K562 (cell line): Measurements from ENCODE around the gene DCAF8. TPM values are rescaled to one million over a fixed set of nuclear protein-coding genes. Genes with fewer than 3 reads are reported as not detected.

Experiments
- CUX1 ChIP-seq: fragments of 200-800 bp; sonication (Bioruptor generic); IDR thresholded peaks from 2 replicates; pipeline ENCODE4 v1.6.1; 2016; ENCODE audit warnings: missing genetic modification characterization, missing compliant biosample characterization
- CXXC5 ChIP-seq: fragments of 250-450 bp; sonication (Bioruptor Pico); IDR thresholded peaks from 2 replicates; pipeline ENCODE4 v1.8.0; 2022; ENCODE audit warnings: inconsistent platforms, mild to moderate bottlenecking, moderate library complexity
- ERF ChIP-seq: fragments of 450-650 bp; formaldehyde crosslinking; IDR thresholded peaks from 2 replicates; pipeline ENCODE4 v1.4.0; 2020; ENCODE audit warnings: mild to moderate bottlenecking, mixed read lengths
- FIP1L1 ChIP-seq: fragments of 200-400 bp; formaldehyde crosslinking; IDR thresholded peaks from 2 replicates; pipeline ENCODE4 v1.6.1; 2018; ENCODE audit warnings: mild to moderate bottlenecking, low read depth, low read length; ENCODE audit not compliant: poor library complexity, severe bottlenecking
- HDAC1 ChIP-seq, 2 experiments: fragments of 450-650 bp; IDR thresholded peaks; 2 replicates each; pipeline ENCODE4 v1.6.1; 2016 to 2017; ENCODE audit warnings: inconsistent platforms in 1 of 2, mild to moderate bottlenecking in 1 of 2, moderate library complexity in 1 of 2
- KDM5B ChIP-seq: fragments of 200-600 bp; sonication (generic); IDR thresholded peaks from 2 replicates; pipeline ENCODE4 v1.6.1; 2012; ENCODE audit warnings: low read depth, mild to moderate bottlenecking, moderate library complexity, low read length, control low read depth, inconsistent platforms; ENCODE audit not compliant: insufficient replicate concordance
- KLF10 ChIP-seq: fragments of 250-450 bp; sonication (Bioruptor Pico); IDR thresholded peaks from 2 replicates; pipeline ENCODE4 v1.6.1; 2021; ENCODE audit warnings: matching md5 sums
- MBD2 ChIP-seq: sonication (generic); IDR thresholded peaks from 2 replicates; pipeline ENCODE4 v1.6.1; 2016; ENCODE audit warnings: low read depth, borderline replicate concordance
- MTA3 ChIP-seq: fragments of 450-650 bp; formaldehyde crosslinking; IDR thresholded peaks from 2 replicates; pipeline ENCODE4 v1.6.1; 2017; ENCODE audit warnings: mild to moderate bottlenecking, borderline replicate concordance
- SMC3 ChIP-seq: conservative IDR thresholded peaks from 2 replicates; pipeline ENCODE4 v1.6.1; 2011; ENCODE audit warnings: low read depth, low read length, improper control_type of control experiment; ENCODE audit not compliant: insufficient read depth
- TAF1 ChIP-seq: IDR thresholded peaks from 2 replicates; pipeline ENCODE4 v1.6.1; 2011; ENCODE audit warnings: mild to moderate bottlenecking, low read length, moderate library complexity; ENCODE audit not compliant: insufficient read depth, control insufficient read depth, severe bottlenecking; ENCODE audit errors: extremely low read depth
- TCF7 ChIP-seq: sonication (generic); IDR thresholded peaks from 2 replicates; pipeline ENCODE4 v1.6.1; 2016; ENCODE audit warnings: antibody characterized with exemption, borderline replicate concordance
- TEAD2 ChIP-seq: fragments of 450-650 bp; IDR thresholded peaks from 2 replicates; pipeline ENCODE4 v1.6.1; 2016; ENCODE audit warnings: missing genetic modification characterization, control low read depth, missing compliant biosample characterization
- ZNF143 ChIP-seq: sonication (generic); formaldehyde crosslinking; IDR thresholded peaks from 2 replicates; pipeline ENCODE4 v1.9.0; 2022; ENCODE audit warnings: mild to moderate bottlenecking, missing genetic modification reagents
- ZNF24 ChIP-seq: fragments of 450-650 bp; IDR thresholded peaks from 2 replicates; pipeline ENCODE4 v1.6.1; 2016
- ZNF311 ChIP-seq: fragments of 250-450 bp; sonication (Bioruptor Pico); IDR thresholded peaks from 2 replicates; pipeline ENCODE4 v1.4.0; 2020; ENCODE audit warnings: mild to moderate bottlenecking, moderate library complexity
- ZNF347 ChIP-seq: fragments of 450-650 bp; formaldehyde crosslinking; IDR thresholded peaks from 2 replicates; pipeline ENCODE4 v1.4.0; 2020; ENCODE audit warnings: low read depth, mild to moderate bottlenecking, moderate library complexity
- ZNF444 ChIP-seq: fragments of 250-450 bp; sonication (Bioruptor Pico); IDR thresholded peaks from 2 replicates; pipeline ENCODE4 v1.4.0; 2020; ENCODE audit warnings: mild to moderate bottlenecking, moderate library complexity
- ZNF561 ChIP-seq: fragments of 450-650 bp; formaldehyde crosslinking; conservative IDR thresholded peaks from 2 replicates; pipeline ENCODE4 v1.4.0; 2020; ENCODE audit warnings: mild to moderate bottlenecking, moderate library complexity
- ZSCAN32 ChIP-seq: fragments of 450-650 bp; formaldehyde crosslinking; IDR thresholded peaks from 2 replicates; pipeline ENCODE4 v1.4.0; 2020; ENCODE audit warnings: mild to moderate bottlenecking, moderate library complexity
- polyA plus RNA-seq, 8 experiments: library from polyadenylated mRNA; depleted of rRNA in 4 of 8; stranded (reverse) in 5 of 8; unstranded in 3 of 8; fragments of >200 nt; fragmentation: Nextera tagmentation in 2 of 8; fragmentation: Illumina TruSeq in 1 of 8; extraction: Ambion mirVana in 2 of 8; extraction: Trizol in 1 of 8; gene quantifications; 2 replicates each; pipeline versions ENCODE4 v1.2.1 to v1.2.3, GENCODE V29; 2011 to 2014; ENCODE audit warnings: inconsistent platforms in 1 of 8, missing spikeins in 1 of 8
- total RNA-seq, 7 experiments: library from RNA; depleted of rRNA in 6 of 7; stranded (reverse); fragments of >200 nt in 6 of 7; fragmentation: Illumina TruSeq in 2 of 7; extraction: Trizol in 2 of 7; gene quantifications; 2 replicates each; pipeline versions ENCODE4 v1.2.1 to v1.2.3, GENCODE V29; 2011 to 2021; ENCODE audit warnings: low replicate concordance in 1 of 7

DCAF8 gene
- total and polyA plus RNA-seq, 9 of the 15 experiments (the other 6 are each of a cell fraction or from before 2014, with no cell fraction given), result 11.6 to 149 (median 81.3) TPM

DNA sequence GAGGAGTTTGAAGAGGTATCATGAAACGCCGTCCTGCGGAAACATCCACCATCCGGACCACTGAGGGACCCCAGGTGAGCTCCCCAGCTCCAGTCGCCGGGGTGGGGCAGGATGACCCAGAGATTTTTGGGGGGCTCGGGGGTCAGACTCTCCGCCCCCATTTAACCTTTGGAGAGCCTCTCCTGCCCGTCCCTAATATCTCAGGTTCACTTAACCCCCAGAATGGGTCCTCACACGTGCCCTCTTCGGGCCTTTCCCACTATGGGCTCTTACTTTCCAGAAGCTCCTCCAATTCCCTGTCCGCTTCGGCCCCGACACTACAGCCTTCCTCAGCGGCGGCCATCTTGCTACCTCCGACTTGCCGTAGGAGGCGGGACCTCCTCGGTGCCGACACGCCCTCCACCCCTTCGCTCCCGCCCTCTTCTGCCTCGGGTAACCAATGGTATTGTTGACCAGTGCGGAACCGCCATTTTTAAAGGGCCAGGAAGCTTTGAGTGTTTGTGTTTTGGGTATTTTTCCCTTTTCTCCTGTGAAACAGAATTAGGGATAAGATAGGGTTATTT lies 22.5 kb upstream of the DCAF8 start, which contains the start of gene PEX19 (continued):
- TF ChIP-seq CUX1 (CRISPR knock-in tag) (no peak), KLF10 (no peak), CXXC5 (CRISPR knock-in tag) (peak; percentile 43; the same call in 1 of the 2 replicates), FIP1L1 (no peak), MTA3 (peak; percentile 97), ZSCAN32 (no peak), ERF (CRISPR knock-in tag) (no peak), ZNF347 (CRISPR knock-in tag) (no peak), HDAC1 (IDR thresholded peaks at IDR 0.05) (peak in 1 of 2 experiments; percentile 88; a peak in 2 of 4 replicates), ZNF444 (CRISPR knock-in tag) (no peak), TCF7 (no peak), TEAD2 (no peak), TAF1 (peak; percentile 97), ZNF143 (no peak), KDM5B (peak; percentile 90), SMC3 (no peak), ZNF561 (CRISPR knock-in tag) (no peak), MBD2 (peak; percentile 77), ZNF311 (no peak), ZNF24 (no peak)
